ENCODE results near the gene KLHL26. TPM values are rescaled to one million over a fixed set of nuclear protein-coding genes. Genes with fewer than 3 reads are reported as not detected.
A peak's percentile ranks its signal among the peaks of the same experiment; 100 is the strongest.

KLHL26 gene
- total RNA-seq, 2 experiments from 2014 or later: 15.8 to 16.1 TPM

GRCh38 chr19:18618236-18618635 is 18.6 kb upstream of the KLHL26 start:
- Mint-ChIP-seq H3K4me3 (no peak overlapping the region), H3K27ac (no peak overlapping the region), H3K36me3 (no peaks in the 10 kb centered on the region), H3K4me1 (peaks cover 3% of the 10 kb centered on the region), H3K27me3 (peaks cover 47% of the 10 kb centered on the region), H3K9me3 (no peaks in the 10 kb centered on the region)
- DNase-seq: no peak

GRCh38 chr19:18620311-18620710 is 16.5 kb upstream of the KLHL26 start:
- no peak overlapping the region for H3K4me3 Mint-ChIP-seq
- no peaks in the 10 kb centered on the region for H3K36me3 Mint-ChIP-seq
- no peak overlapping the region for H3K27ac Mint-ChIP-seq
- no peak for DNase-seq
- peaks cover 26% of the 10 kb centered on the region for H3K27me3 Mint-ChIP-seq
- H3K4me1 Mint-ChIP-seq: no peaks in the 10 kb centered on the region
- H3K9me3 Mint-ChIP-seq: no peaks in the 10 kb centered on the region

- Mint-ChIP-seq H3K4me1 (no peaks in the 10 kb centered on the region), H3K27me3 (peaks cover 20% of the 10 kb centered on the region), H3K27ac (no peak overlapping the region), H3K4me3 (no peak overlapping the region), H3K9me3 (no peaks in the 10 kb centered on the region), H3K36me3 (no peaks in the 10 kb centered on the region)
- DNase-seq: no peak
Observed at GRCh38 chr19:18620902-18621301, 15.9 kb upstream of the KLHL26 start.

- Mint-ChIP-seq H3K4me1 (no peaks in the 10 kb centered on the region), H3K27me3 (peaks cover 3% of the 10 kb centered on the region), H3K36me3 (no peaks in the 10 kb centered on the region), H3K4me3 (no peak overlapping the region), H3K9me3 (no peaks in the 10 kb centered on the region), H3K27ac (no peak overlapping the region)
- DNase-seq: no peak
Observed at GRCh38 chr19:18626906-18627305, 9.9 kb upstream of the KLHL26 start.

- no peaks in the 10 kb centered on the region for H3K9me3 Mint-ChIP-seq
- H3K4me3 Mint-ChIP-seq: no peak overlapping the region
- no peaks in the 10 kb centered on the region for H3K4me1 Mint-ChIP-seq
- peaks cover 3% of the 10 kb centered on the region for H3K27me3 Mint-ChIP-seq
- H3K27ac Mint-ChIP-seq: no peak overlapping the region
- DNase-seq: no peak
- H3K36me3 Mint-ChIP-seq: no peaks in the 10 kb centered on the region
Observed at GRCh38 chr19:18629166-18630088, 7.4 kb upstream of the KLHL26 start.

- H3K27ac Mint-ChIP-seq: no peak overlapping the region
- H3K4me3 Mint-ChIP-seq: no peak overlapping the region
- DNase-seq: no peak
- H3K4me1 Mint-ChIP-seq: peaks cover 15% of the 10 kb centered on the region
- no peaks in the 10 kb centered on the region for H3K9me3 Mint-ChIP-seq
- no peaks in the 10 kb centered on the region for H3K36me3 Mint-ChIP-seq
- H3K27me3 Mint-ChIP-seq: no peaks in the 10 kb centered on the region
Observed at GRCh38 chr19:18633321-18633720, 3.5 kb upstream of the KLHL26 start.

GRCh38 chr19:18634612-18635297 is 2.1 kb upstream of the KLHL26 start:
- no peak overlapping the region for H3K27ac Mint-ChIP-seq
- no peaks in the 10 kb centered on the region for H3K27me3 Mint-ChIP-seq
- no peaks in the 10 kb centered on the region for H3K9me3 Mint-ChIP-seq
- H3K36me3 Mint-ChIP-seq: no peaks in the 10 kb centered on the region
- no peak overlapping the region for H3K4me3 Mint-ChIP-seq
- no peak for DNase-seq
- peaks cover 18% of the 10 kb centered on the region for H3K4me1 Mint-ChIP-seq

- Mint-ChIP-seq H3K36me3 (no peaks in the 10 kb centered on the region), H3K4me3 (peak overlapping the region; percentile 89), H3K9me3 (no peaks in the 10 kb centered on the region), H3K4me1 (peaks cover 18% of the 10 kb centered on the region), H3K27me3 (no peaks in the 10 kb centered on the region), H3K27ac (no peak overlapping the region)
- DNase-seq: no peak
Observed at GRCh38 chr19:18635831-18636182, 1.0 kb upstream of the KLHL26 start.

- Mint-ChIP-seq H3K27ac (peak overlapping the region; percentile 89), H3K36me3 (no peaks in the 10 kb centered on the region), H3K4me1 (peaks cover 18% of the 10 kb centered on the region), H3K9me3 (no peaks in the 10 kb centered on the region), H3K27me3 (no peaks in the 10 kb centered on the region), H3K4me3 (peak overlapping the region; percentile 89)
- peak; percentile 97 for DNase-seq
Observed at GRCh38 chr19:18636183-18636968, 452 bp upstream of the KLHL26 start.

GRCh38 chr19:18637673-18638630 is 1.1 kb downstream of the KLHL26 start:
- no peaks in the 10 kb centered on the region for H3K36me3 Mint-ChIP-seq
- peak overlapping the region; percentile 89 for H3K4me3 Mint-ChIP-seq
- DNase-seq: no peak
- H3K9me3 Mint-ChIP-seq: no peaks in the 10 kb centered on the region
- H3K27ac Mint-ChIP-seq: peak overlapping the region; percentile 3
- no peaks in the 10 kb centered on the region for H3K27me3 Mint-ChIP-seq
- H3K4me1 Mint-ChIP-seq: peaks cover 18% of the 10 kb centered on the region

- Mint-ChIP-seq H3K4me3 (no peak overlapping the region), H3K9me3 (no peaks in the 10 kb centered on the region), H3K4me1 (peaks cover 23% of the 10 kb centered on the region), H3K27ac (no peak overlapping the region), H3K27me3 (no peaks in the 10 kb centered on the region), H3K36me3 (peaks cover 6% of the 10 kb centered on the region)
- DNase-seq: no peak
Observed at GRCh38 chr19:18639706-18640243, 2.9 kb downstream of the KLHL26 start.

GRCh38 chr19:18644196-18645034 is 7.6 kb downstream of the KLHL26 start:
- H3K36me3 Mint-ChIP-seq: peaks cover 7% of the 10 kb centered on the region
- H3K27me3 Mint-ChIP-seq: no peaks in the 10 kb centered on the region
- peaks cover 19% of the 10 kb centered on the region for H3K4me1 Mint-ChIP-seq
- no peak overlapping the region for H3K4me3 Mint-ChIP-seq
- DNase-seq: no peak
- H3K27ac Mint-ChIP-seq: no peak overlapping the region
- no peaks in the 10 kb centered on the region for H3K9me3 Mint-ChIP-seq

GRCh38 chr19:18645035-18645511 is 8.2 kb downstream of the KLHL26 start:
- H3K36me3 Mint-ChIP-seq: peaks cover 7% of the 10 kb centered on the region
- no peaks in the 10 kb centered on the region for H3K27me3 Mint-ChIP-seq
- no peak overlapping the region for H3K27ac Mint-ChIP-seq
- no peaks in the 10 kb centered on the region for H3K9me3 Mint-ChIP-seq
- DNase-seq: no peak
- peaks cover 19% of the 10 kb centered on the region for H3K4me1 Mint-ChIP-seq
- H3K4me3 Mint-ChIP-seq: no peak overlapping the region

All from activated naive CD8-positive, alpha-beta T cell treated with anti-CD3 and anti-CD28 coated beads for 36 hours (primary cell).